Left colon (tissue), 2 donors: ENCODE measurements around the gene NPTX2. TPM values are rescaled to one million over a fixed set of nuclear protein-coding genes. Genes with fewer than 3 reads are reported as not detected.
A peak's percentile ranks its signal among the peaks of the same experiment; 100 is the strongest.

Experiments used
- ATAC-seq: fragments of 200-7000 bp; cut with Tn5 transposase; one replicate; pipeline ENCODE4 v1.9.1; 2020; ENCODE audit warnings: mild to moderate bottlenecking, moderate library complexity
- DNase-seq, 2 donors: peaks; one replicate each; pipeline ENCODE4 v3.0.0-alpha.2; 2020
- intact Hi-C, 2 donors: fragments of 100-400 bp; cut with DNase I in 1 of 2; cut with micrococcal nuclease in 1 of 2; formaldehyde crosslinking; loops; one replicate each; pipeline versions ENCODE4 v1.11.2 to v1.14.0; 2022; cut with DNase I, micrococcal nuclease
- total RNA-seq, 2 donors: library from RNA; stranded (reverse); fragmentation: NEBNext Ultra II Directional; extraction: Animal tissue kit (Norgen Biotek cat#: 25700); gene quantifications; one replicate each; pipeline ENCODE4 v1.2.1, GENCODE V29; 2021
- donor health status: DM: no; HTN: no; CAD: no.
- donor health status: DM: yes; HTN: yes; CAD: no.

The NPTX2 gene
- total RNA-seq, 2 donors from 2014 or later: 2.1 to 5.9 TPM

DNA sequence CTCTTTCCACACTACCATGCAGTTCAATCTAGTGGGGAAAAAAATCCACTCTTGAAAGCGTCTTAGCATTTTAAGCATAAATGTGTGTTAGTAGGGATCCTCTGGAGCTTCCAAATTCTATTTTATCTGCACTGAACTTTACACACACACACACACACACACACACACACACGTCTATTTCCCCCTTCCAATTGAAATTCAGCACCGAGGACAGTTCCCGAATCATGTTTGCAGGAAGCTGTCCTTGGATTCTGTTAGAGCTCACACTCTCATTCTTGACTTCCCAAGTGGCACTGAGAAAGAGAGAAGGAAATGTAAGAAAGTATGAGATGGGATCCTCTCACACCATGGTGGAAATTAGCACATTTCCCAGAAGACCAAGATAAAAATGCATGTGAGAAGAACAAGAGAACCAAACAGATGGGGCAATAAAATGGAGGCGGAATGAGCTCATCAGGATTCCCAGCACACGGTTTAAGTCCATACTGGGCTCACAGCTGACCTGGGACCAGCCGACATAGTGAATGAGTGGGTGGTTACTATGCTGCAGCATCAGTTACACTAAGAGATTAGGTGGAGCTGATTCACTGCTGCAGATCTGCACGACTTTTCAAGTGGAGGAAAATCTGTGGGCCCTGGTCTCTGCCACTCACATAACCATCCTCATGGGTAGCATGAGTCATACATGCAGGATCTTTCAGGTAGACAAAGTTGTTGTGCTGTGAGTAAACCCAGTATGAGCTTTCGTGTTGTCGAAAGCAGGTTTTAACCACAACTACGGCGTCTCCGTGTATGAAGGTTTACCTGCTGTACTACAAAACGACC is 3.3 kb upstream of the NPTX2 start:
- intact Hi-C loops: no loop called here
- no peak for ATAC-seq
- no peak for DNase-seq

GRCh38 chr7:98616381-98617050 is 569 bp upstream of the NPTX2 start:
- DNase-seq: no peak
- intact Hi-C loops: no loop called here
- no peak for ATAC-seq

DNA sequence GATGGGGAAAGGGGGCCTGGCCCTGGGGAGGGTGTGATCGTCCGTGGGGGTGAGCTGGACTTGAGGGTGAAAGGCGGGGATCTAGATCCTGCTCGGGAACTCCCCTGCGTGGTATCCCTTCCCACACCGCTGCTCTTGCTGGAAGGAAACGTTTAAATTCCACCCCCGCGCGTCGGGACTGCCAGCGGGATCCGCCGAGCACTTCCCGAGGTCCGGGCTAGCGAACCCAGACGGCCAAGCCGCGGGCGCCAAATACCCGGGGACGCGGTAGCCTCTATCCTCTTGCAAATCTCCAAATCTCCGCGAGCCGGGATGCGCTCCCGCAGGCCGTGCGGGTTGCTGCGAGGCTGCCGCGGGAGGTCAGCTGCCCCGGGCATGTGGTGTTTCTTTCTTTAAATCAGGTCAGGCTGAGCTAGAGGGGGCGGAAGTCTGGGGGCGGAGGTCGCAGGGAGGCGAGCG is 904 bp downstream of the NPTX2 start:
- ATAC-seq (no peak), DNase-seq (no peak)
- intact Hi-C loops: no loop called here

GRCh38 chr7:98618786-98619185 is 1.7 kb downstream of the NPTX2 start:
- no peak for DNase-seq
- intact Hi-C loops: no loop called here
- no peak for ATAC-seq

DNA sequence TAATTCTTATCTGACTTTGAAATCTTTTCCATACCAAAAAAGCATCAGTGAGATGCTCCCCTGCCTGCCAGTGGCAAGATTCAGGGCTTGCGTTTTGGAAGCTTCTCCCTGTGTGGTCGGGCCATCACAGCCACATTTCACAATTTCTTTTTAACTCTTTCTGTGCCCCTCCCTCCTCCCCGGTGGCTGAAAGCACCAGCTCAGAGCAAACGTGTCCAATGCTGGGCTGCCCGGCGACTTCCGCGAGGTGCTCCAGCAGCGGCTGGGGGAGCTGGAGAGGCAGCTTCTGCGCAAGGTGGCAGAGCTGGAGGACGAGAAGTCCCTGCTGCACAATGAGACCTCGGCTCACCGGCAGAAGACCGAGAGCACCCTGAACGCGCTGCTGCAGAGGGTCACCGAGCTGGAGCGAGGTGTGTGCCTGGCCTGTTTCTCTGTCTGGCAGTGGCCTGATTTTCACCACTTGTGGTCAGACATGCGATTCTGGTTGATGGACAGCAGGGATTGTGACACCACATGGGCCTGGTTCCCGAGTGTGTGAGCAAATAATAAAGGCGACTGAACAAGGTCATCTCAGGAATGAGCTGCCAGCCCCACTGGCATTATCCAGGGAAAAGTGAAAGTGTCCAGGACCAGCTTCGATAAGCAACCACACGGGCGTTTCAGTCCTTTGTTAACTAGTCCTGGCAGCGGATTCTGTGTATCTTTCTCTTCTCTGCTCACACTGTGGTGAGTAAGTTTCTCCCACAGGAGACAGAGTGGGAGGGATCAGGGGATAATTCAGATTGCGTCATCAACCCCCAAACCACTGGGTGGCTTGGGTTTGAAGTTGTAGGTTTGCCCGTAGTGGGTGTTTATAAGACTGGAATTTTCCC is 2.6 kb downstream of the NPTX2 start:
- ATAC-seq: no peak
- peak in 1 of 2 donors; percentile 12 for DNase-seq

DNA sequence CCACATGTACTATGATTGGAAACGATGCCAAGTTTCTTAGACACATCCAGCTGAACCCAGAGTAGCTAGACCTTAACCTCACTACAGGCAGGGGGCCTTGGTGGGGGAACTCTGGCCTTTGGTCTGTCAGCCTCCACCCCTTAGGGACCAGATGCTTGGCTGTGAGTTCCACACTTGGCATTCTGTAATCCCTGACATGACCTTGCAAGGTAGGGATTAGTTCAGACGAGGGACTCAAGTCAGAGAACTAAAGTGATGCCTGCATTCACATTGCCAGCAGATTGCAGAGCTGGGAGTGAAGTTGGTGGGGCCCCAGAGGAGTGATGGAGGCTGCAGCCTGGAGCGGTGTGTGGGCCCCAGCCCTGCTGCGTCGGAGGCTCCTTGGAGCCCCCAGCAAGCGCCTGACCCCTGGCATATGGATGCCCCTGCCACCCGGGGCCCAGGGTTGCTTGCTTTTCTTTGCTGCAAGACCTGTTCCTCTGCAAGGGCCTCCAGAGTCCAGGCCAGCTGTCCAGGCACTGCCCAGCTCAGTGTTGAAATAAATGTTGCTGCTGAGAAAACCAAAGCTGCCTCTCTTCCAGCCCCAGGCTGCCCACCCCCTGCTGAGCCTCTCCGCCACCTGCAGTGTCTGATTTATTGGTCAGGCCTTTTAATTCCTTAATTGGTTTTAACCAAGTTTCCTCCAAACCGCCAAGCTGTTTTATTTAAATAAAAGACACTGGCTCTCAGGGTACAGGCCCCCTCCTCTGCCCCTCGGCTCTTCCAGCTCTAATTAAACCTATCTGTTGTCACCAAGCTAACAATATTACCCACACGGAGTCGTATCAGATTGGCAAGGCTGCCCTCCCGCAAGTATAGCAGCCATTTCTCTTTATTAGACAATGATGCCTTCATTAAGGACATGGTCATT is 4.7 kb downstream of the NPTX2 start:
- ATAC-seq (no peak), DNase-seq (no peak)
- intact Hi-C loops: no loop called here

More for the DNA sequence above, 2.6 kb downstream of the NPTX2 start:
- intact Hi-C loops: no loop called here

DNA sequence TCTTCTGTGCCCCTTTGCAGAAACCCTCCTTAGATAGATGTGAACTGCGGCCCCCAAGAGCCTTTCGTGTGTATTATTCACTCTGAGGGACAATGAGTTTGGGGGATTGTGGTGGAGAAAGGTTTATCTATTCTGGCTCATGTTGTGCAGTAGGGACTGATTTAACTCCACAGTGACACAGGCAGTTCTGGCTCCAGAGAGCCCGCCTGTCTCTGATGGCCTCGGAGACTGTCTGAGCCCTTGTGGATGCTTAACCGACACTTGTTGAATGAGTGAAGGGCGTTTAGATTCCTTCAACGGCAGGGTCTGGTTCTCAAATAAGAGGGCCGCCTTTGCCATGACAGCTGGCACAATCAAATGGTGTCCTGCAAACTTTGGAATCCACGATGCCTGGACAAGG is 5.8 kb downstream of the NPTX2 start:
- intact Hi-C loops: no loop called here
- DNase-seq (no peak), ATAC-seq (no peak)

GRCh38 chr7:98624846-98625420 is 7.8 kb downstream of the NPTX2 start:
- intact Hi-C loops: no loop called here
- DNase-seq (no peak), ATAC-seq (no peak)

DNA sequence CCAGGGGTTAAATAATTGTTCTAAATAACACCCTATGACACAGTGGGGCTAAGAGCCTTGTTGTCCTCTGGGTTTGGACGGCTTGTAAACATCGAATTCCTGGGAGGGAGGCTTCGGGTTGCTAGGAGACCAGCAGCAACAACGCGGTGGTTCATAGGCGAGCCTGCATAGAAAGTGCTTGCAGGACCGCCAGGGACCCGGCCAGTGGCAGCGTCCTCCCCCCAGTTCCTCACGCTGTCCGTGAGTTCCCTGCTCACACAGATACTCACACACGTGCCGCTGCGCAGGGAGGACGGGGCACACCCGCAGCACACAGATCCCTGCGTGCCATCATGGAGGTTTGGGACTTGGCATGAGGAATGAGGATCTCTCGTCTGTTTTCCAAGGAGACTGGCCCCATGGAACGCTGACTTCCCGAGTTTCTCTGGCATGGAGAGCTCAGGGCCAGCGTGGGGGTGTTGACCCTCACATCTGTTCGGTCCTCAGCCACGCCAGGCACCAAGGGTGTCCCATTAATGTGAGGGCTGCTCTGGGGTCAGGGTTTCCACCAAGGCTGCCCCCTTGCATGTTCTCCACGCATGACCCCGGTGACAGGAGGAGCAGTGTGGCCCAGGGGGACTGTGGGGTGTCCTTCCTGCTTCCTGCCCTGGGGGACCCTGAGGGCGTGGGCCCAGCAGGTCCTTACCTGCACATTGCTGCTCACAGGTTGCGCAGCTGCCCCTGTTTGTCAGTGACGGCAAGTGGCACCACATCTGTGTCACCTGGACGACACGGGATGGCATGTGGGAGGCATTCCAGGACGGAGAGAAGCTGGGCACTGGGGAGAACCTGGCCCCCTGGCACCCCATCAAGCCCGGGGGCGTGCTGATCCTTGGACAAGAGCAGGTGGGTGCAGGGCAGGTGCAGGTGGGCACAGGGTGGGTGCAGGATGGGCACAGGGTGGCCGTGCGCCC is 9.7 kb downstream of the NPTX2 start:
- no peak for DNase-seq
- ATAC-seq: no peak
- intact Hi-C loops: no loop called here

GRCh38 chr7:98627413-98627790 is 10.3 kb downstream of the NPTX2 start:
- intact Hi-C loops: no loop called here
- DNase-seq: no peak
- no peak for ATAC-seq

DNA sequence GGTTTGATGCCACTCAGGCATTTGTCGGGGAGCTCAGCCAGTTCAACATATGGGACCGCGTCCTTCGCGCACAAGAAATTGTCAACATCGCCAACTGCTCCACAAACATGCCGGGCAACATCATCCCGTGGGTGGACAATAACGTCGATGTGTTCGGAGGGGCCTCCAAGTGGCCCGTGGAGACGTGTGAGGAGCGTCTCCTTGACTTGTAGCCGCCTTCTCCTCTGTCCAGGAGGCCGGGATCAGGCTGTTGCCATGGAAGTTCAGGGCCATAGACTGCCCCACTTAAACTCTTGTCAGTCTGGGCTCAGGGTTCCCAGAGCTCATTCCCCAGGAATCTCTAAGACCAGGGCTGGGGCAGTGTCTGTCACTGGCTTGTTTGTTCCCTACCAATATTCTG is 11.3 kb downstream of the NPTX2 start:
- intact Hi-C loops: no loop called here
- DNase-seq (no peak), ATAC-seq (no peak)

DNA sequence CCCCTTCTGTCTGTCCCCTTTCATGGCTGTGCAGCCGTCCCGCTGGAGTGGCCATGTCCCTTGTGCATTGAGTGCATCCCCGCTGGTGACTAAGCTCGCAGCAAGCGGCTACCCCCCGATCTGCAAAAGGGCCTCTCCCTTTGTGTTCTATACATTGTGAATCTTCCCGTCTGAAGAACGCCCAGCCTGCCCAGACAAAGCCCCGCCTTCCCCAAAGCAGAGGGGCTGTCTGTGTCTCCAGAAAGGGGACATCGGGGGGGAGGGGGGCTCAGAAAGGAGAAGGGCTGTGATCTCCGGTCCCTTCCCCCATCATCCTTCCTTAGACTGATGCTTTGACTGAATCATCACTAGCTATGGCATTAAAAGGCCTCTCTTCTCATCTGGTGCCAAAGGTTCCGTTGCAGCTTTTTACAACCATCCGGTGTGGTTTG is 11.9 kb downstream of the NPTX2 start:
- intact Hi-C loops: no loop called here
- DNase-seq: no peak
- no peak for ATAC-seq

GRCh38 chr7:98630149-98630548 is 13.1 kb downstream of the NPTX2 start:
- DNase-seq (no peak), ATAC-seq (no peak)
- intact Hi-C loops: no loop called here

GRCh38 chr7:98630770-98631169 is 13.7 kb downstream of the NPTX2 start:
- intact Hi-C loops: no loop called here
- DNase-seq: no peak
- no peak for ATAC-seq

- DNase-seq (no peak), ATAC-seq (no peak)
- intact Hi-C loops: no loop called here
These were observed 21.8 kb downstream of the NPTX2 start for GRCh38 chr7:98638853-98639252.

DNA sequence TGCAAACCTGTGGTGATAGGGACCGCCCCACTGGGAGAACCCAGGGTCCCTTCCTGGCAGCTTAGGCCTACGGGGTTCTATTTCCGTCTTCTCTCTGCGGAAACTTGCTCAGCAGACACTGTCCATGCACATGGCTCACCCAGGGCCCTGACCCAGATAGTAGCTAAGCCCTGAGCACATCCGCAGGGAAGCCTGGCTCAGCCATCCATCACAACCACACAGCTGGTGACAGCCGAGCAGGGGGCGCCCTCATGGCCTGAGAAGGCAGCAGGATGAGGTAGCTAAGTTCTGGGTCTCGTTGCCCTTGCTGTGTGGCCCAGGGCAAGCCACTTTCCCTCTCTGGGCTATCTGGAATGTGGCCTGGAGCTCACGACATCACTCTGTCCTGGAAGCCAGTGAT is 23.3 kb downstream of the NPTX2 start:
- ATAC-seq (no peak), DNase-seq (no peak)
- intact Hi-C loops: no loop called here
